ENCODE results near the gene PIAS1.
"Not testable (repeated sequence)": the region's sequence is repeated elsewhere in the genome, so short reads cannot be mapped to it uniquely, and the experiment has no call there.

PIAS1 gene

GRCh38 chr15:68053701-68054627 lies at the start of gene PIAS1:
PIAS1 (plus strand) TSS chr15:68054315; CDS start chr15:68054327, 12 bp downstream.
- DNase-seq (ENCODE audit: low read depth, low spot score) = peak; percentile 84

- DNase-seq (ENCODE audit: low read depth, low spot score) = not testable (repeated sequence)
Observed at GRCh38 chr15:68007642-68008041, 46.5 kb upstream of the PIAS1 start.

GRCh38 chr15:68010361-68011153 lies 43.6 kb upstream of the PIAS1 start:
- no peak for DNase-seq (ENCODE audit: low read depth, low spot score)

GRCh38 chr15:68012911-68013310 lies 41.2 kb upstream of the PIAS1 start:
- DNase-seq (ENCODE audit: low read depth, low spot score) = no peak

- DNase-seq (ENCODE audit: low read depth, low spot score) = no peak
Observed at GRCh38 chr15:68014219-68014618, 39.9 kb upstream of the PIAS1 start.

- no peak for DNase-seq (ENCODE audit: low read depth, low spot score)
Observed at GRCh38 chr15:68015244-68015643, 38.9 kb upstream of the PIAS1 start.

- DNase-seq (ENCODE audit: low read depth, low spot score) = no peak
Observed at GRCh38 chr15:68017201-68017600, 36.9 kb upstream of the PIAS1 start.

GRCh38 chr15:68018797-68019444 lies 35.2 kb upstream of the PIAS1 start:
- DNase-seq (ENCODE audit: low read depth, low spot score) = no peak

- no peak for DNase-seq (ENCODE audit: low read depth, low spot score)
Observed at GRCh38 chr15:68019814-68020525, 34.1 kb upstream of the PIAS1 start.

GRCh38 chr15:68020685-68021084 lies 33.4 kb upstream of the PIAS1 start:
- no peak for DNase-seq (ENCODE audit: low read depth, low spot score)

- no peak for DNase-seq (ENCODE audit: low read depth, low spot score)
Observed at GRCh38 chr15:68022061-68022460, 32.1 kb upstream of the PIAS1 start.

- no peak for DNase-seq (ENCODE audit: low read depth, low spot score)
Observed at GRCh38 chr15:68023307-68024101, 30.6 kb upstream of the PIAS1 start.

- no peak for DNase-seq (ENCODE audit: low read depth, low spot score)
Observed at GRCh38 chr15:68025835-68026424, 28.2 kb upstream of the PIAS1 start.

GRCh38 chr15:68027388-68027787 lies 26.7 kb upstream of the PIAS1 start:
- no peak for DNase-seq (ENCODE audit: low read depth, low spot score)

GRCh38 chr15:68028137-68028887 lies 25.8 kb upstream of the PIAS1 start:
- no peak for DNase-seq (ENCODE audit: low read depth, low spot score)

- DNase-seq (ENCODE audit: low read depth, low spot score) = no peak
Observed at GRCh38 chr15:68028888-68029207, 25.3 kb upstream of the PIAS1 start.

- no peak for DNase-seq (ENCODE audit: low read depth, low spot score)
Observed at GRCh38 chr15:68029959-68030358, 24.2 kb upstream of the PIAS1 start.

- no peak for DNase-seq (ENCODE audit: low read depth, low spot score)
Observed at GRCh38 chr15:68031404-68031803, 22.7 kb upstream of the PIAS1 start.

GRCh38 chr15:68032672-68033071 lies 21.4 kb upstream of the PIAS1 start:
- no peak for DNase-seq (ENCODE audit: low read depth, low spot score)

GRCh38 chr15:68034081-68034480 lies 20.0 kb upstream of the PIAS1 start:
- no peak for DNase-seq (ENCODE audit: low read depth, low spot score)
